HUES48 (cell line): Measurements from ENCODE around the gene CXXC5.

Experiments
- H3K27ac ChIP-seq: one replicate; pipeline ENCODE4 v1.7.0; 2013; ENCODE audit warnings: low read depth, low read length, inconsistent platforms
- H3K27me3 ChIP-seq: 2 replicates; pipeline ENCODE4 v1.6.1; 2013; ENCODE audit warnings: mild to moderate bottlenecking, low read length; ENCODE audit not compliant: control insufficient read depth, insufficient read depth
- H3K36me3 ChIP-seq: 2 replicates; pipeline ENCODE4 v1.6.1; 2013; ENCODE audit warnings: low read length; ENCODE audit not compliant: control insufficient read depth, insufficient read depth
- H3K4me1 ChIP-seq: 2 replicates; pipeline ENCODE4 v1.6.1; 2013; ENCODE audit warnings: mild to moderate bottlenecking, low read length; ENCODE audit not compliant: control insufficient read depth, insufficient read depth
- H3K4me3 ChIP-seq: 2 replicates; pipeline ENCODE4 v1.5.1; 2013; ENCODE audit warnings: mild to moderate bottlenecking, low read depth, low read length
- H3K9ac ChIP-seq: 2 replicates; pipeline ENCODE4 v1.6.1; 2013; ENCODE audit warnings: mild to moderate bottlenecking, low read depth, low read length, moderate library complexity
- H3K9me3 ChIP-seq: 2 replicates; pipeline ENCODE4 v1.6.1; 2013; ENCODE audit warnings: low read length; ENCODE audit not compliant: control insufficient read depth, insufficient read depth

Gene CXXC5

GRCh38 chr5:139684881-139685749 is 37.0 kb downstream of the CXXC5 start:
- Histone ChIP-seq H3K9ac (no peak overlapping the region), H3K27ac (peak overlapping the region; percentile 64), H3K9me3 (no peaks in the 10 kb centered on the region), H3K27me3 (no peaks in the 10 kb centered on the region), H3K36me3 (peaks cover 24% of the 10 kb centered on the region), H3K4me1 (peaks cover 72% of the 10 kb centered on the region), H3K4me3 (no peak overlapping the region)

GRCh38 chr5:139685886-139686285 is 37.7 kb downstream of the CXXC5 start:
- peaks cover 74% of the 10 kb centered on the region for H3K4me1 ChIP-seq
- peaks cover 2% of the 10 kb centered on the region; the same call in 1 of the 2 replicates for H3K27me3 ChIP-seq
- H3K4me3 ChIP-seq: no peak overlapping the region
- no peaks in the 10 kb centered on the region for H3K9me3 ChIP-seq
- no peak overlapping the region for H3K27ac ChIP-seq
- peaks cover 20% of the 10 kb centered on the region for H3K36me3 ChIP-seq
- H3K9ac ChIP-seq: no peak overlapping the region

GRCh38 chr5:139686356-139686705 is 38.2 kb downstream of the CXXC5 start:
- H3K4me1 ChIP-seq: peaks cover 74% of the 10 kb centered on the region
- no peak overlapping the region for H3K27ac ChIP-seq
- no peak overlapping the region for H3K9ac ChIP-seq

GRCh38 chr5:139686706-139687441 is 38.7 kb downstream of the CXXC5 start:
- peaks cover 4% of the 10 kb centered on the region; the same call in 1 of the 2 replicates for H3K27me3 ChIP-seq
- H3K4me3 ChIP-seq: no peak overlapping the region
- H3K9me3 ChIP-seq: no peaks in the 10 kb centered on the region
- peaks cover 11% of the 10 kb centered on the region for H3K36me3 ChIP-seq
- peak overlapping the region; percentile 8 for H3K27ac ChIP-seq
- H3K4me1 ChIP-seq: peaks cover 74% of the 10 kb centered on the region
- H3K9ac ChIP-seq: no peak overlapping the region; the same call in 1 of the 2 replicates

More at GRCh38 chr5:139686356-139686705, 38.2 kb downstream of the CXXC5 start:
- Histone ChIP-seq H3K9me3 (no peaks in the 10 kb centered on the region), H3K36me3 (peaks cover 16% of the 10 kb centered on the region), H3K27me3 (peaks cover 4% of the 10 kb centered on the region; the same call in 1 of the 2 replicates), H3K4me3 (no peak overlapping the region)

GRCh38 chr5:139687656-139688055 is 39.5 kb downstream of the CXXC5 start:
- peaks cover 4% of the 10 kb centered on the region; the same call in 1 of the 2 replicates for H3K27me3 ChIP-seq
- no peaks in the 10 kb centered on the region for H3K9me3 ChIP-seq
- H3K4me1 ChIP-seq: peaks cover 69% of the 10 kb centered on the region
- H3K27ac ChIP-seq: no peak overlapping the region
- no peak overlapping the region for H3K4me3 ChIP-seq
- peaks cover 7% of the 10 kb centered on the region; the same call in 1 of the 2 replicates for H3K36me3 ChIP-seq
- H3K9ac ChIP-seq: no peak overlapping the region

GRCh38 chr5:139688088-139688702 is 40.0 kb downstream of the CXXC5 start:
- peaks cover 4% of the 10 kb centered on the region; the same call in 1 of the 2 replicates for H3K27me3 ChIP-seq
- H3K36me3 ChIP-seq: peaks cover 2% of the 10 kb centered on the region; the same call in 1 of the 2 replicates
- peak overlapping the region; percentile 27 for H3K27ac ChIP-seq
- no peak overlapping the region for H3K4me3 ChIP-seq
- H3K9ac ChIP-seq: no peak overlapping the region
- peaks cover 64% of the 10 kb centered on the region for H3K4me1 ChIP-seq
- H3K9me3 ChIP-seq: no peaks in the 10 kb centered on the region

GRCh38 chr5:139688751-139689372 is 40.7 kb downstream of the CXXC5 start:
- peaks cover 57% of the 10 kb centered on the region for H3K4me1 ChIP-seq
- H3K9me3 ChIP-seq: no peaks in the 10 kb centered on the region
- H3K4me3 ChIP-seq: no peak overlapping the region
- no peaks in the 10 kb centered on the region for H3K36me3 ChIP-seq
- peak overlapping the region; percentile 27 for H3K27ac ChIP-seq
- no peak overlapping the region for H3K9ac ChIP-seq
- H3K27me3 ChIP-seq: peaks cover 5% of the 10 kb centered on the region; the same call in 1 of the 2 replicates

- Histone ChIP-seq H3K9ac (no peak overlapping the region), H3K4me3 (no peak overlapping the region), H3K9me3 (no peaks in the 10 kb centered on the region), H3K27me3 (peaks cover 12% of the 10 kb centered on the region; the same call in 1 of the 2 replicates), H3K27ac (peak overlapping the region; percentile 61), H3K4me1 (peaks cover 50% of the 10 kb centered on the region), H3K36me3 (no peaks in the 10 kb centered on the region)
Measured at GRCh38 chr5:139689631-139690063, 41.5 kb downstream of the CXXC5 start.

GRCh38 chr5:139690064-139690802 is 42.1 kb downstream of the CXXC5 start:
- Histone ChIP-seq H3K4me1 (peaks cover 45% of the 10 kb centered on the region), H3K9me3 (no peaks in the 10 kb centered on the region), H3K9ac (no peak overlapping the region), H3K4me3 (no peak overlapping the region), H3K36me3 (no peaks in the 10 kb centered on the region), H3K27ac (peak overlapping the region; percentile 61), H3K27me3 (peaks cover 14% of the 10 kb centered on the region; the same call in 1 of the 2 replicates)
